GM21619 (cell line): ENCODE measurements around the gene TSPAN3.

Experiments used
- ATAC-seq: cut with Tn5 transposase; IDR thresholded peaks from one replicate; pipeline ENCODE4 v1.9.1; 2021; ENCODE audit not compliant: unreplicated experiment

The TSPAN3 gene

GRCh38 chr15:77085297-77085696, 14.4 kb upstream of the TSPAN3 start:
- no peak for ATAC-seq

- ATAC-seq = no peak
These were observed 13.5 kb upstream of the TSPAN3 start for GRCh38 chr15:77084436-77084835.

GRCh38 chr15:77083381-77084160, 12.7 kb upstream of the TSPAN3 start:
- ATAC-seq = peak; percentile 81

GRCh38 chr15:77081971-77082370, 11.1 kb upstream of the TSPAN3 start:
- ATAC-seq = no peak

- ATAC-seq = no peak
These were observed 5.5 kb upstream of the TSPAN3 start for GRCh38 chr15:77076323-77076915.

- ATAC-seq = no peak
These were observed 4.6 kb upstream of the TSPAN3 start for GRCh38 chr15:77075528-77075927.

- ATAC-seq = no peak
These were observed 3.4 kb upstream of the TSPAN3 start for GRCh38 chr15:77074350-77074749.

GRCh38 chr15:77071305-77072223, 655 bp upstream of the TSPAN3 start:
- no peak for ATAC-seq

- no peak for ATAC-seq
These were observed 772 bp downstream of the TSPAN3 start for GRCh38 chr15:77070180-77070494.

- no peak for ATAC-seq
These were observed 1.3 kb downstream of the TSPAN3 start for GRCh38 chr15:77069521-77070121.

GRCh38 chr15:77068633-77069032, 2.3 kb downstream of the TSPAN3 start:
- no peak for ATAC-seq

GRCh38 chr15:77067691-77068367, 3.1 kb downstream of the TSPAN3 start:
- no peak for ATAC-seq

GRCh38 chr15:77066971-77067690, 3.8 kb downstream of the TSPAN3 start:
- ATAC-seq = no peak

- no peak for ATAC-seq
These were observed 6.2 kb downstream of the TSPAN3 start for GRCh38 chr15:77064539-77065308.

GRCh38 chr15:77064063-77064462, 6.8 kb downstream of the TSPAN3 start:
- ATAC-seq = no peak

- no peak for ATAC-seq
These were observed 7.7 kb downstream of the TSPAN3 start for GRCh38 chr15:77063249-77063648.

GRCh38 chr15:77060546-77060945, 10.4 kb downstream of the TSPAN3 start:
- no peak for ATAC-seq

GRCh38 chr15:77059786-77060361, 11.0 kb downstream of the TSPAN3 start:
- ATAC-seq = no peak

- ATAC-seq = no peak
These were observed 12.4 kb downstream of the TSPAN3 start for GRCh38 chr15:77058468-77058867.
